GM18907 (cell line): ENCODE data around the gene GPX2.
A peak's percentile ranks its signal among the peaks of the same experiment; 100 is the strongest.

Experiments
- ATAC-seq: cut with Tn5 transposase; IDR thresholded peaks from one replicate; pipeline ENCODE4 v1.9.1; 2021; ENCODE audit warnings: mild to moderate bottlenecking, moderate library complexity; ENCODE audit not compliant: unreplicated experiment

GPX2 gene

GRCh38 chr14:64940336-64940910, 2.1 kb downstream of the GPX2 start:
- ATAC-seq: no peak

GRCh38 chr14:64939817-64940190, 2.7 kb downstream of the GPX2 start:
- no peak for ATAC-seq

DNA sequence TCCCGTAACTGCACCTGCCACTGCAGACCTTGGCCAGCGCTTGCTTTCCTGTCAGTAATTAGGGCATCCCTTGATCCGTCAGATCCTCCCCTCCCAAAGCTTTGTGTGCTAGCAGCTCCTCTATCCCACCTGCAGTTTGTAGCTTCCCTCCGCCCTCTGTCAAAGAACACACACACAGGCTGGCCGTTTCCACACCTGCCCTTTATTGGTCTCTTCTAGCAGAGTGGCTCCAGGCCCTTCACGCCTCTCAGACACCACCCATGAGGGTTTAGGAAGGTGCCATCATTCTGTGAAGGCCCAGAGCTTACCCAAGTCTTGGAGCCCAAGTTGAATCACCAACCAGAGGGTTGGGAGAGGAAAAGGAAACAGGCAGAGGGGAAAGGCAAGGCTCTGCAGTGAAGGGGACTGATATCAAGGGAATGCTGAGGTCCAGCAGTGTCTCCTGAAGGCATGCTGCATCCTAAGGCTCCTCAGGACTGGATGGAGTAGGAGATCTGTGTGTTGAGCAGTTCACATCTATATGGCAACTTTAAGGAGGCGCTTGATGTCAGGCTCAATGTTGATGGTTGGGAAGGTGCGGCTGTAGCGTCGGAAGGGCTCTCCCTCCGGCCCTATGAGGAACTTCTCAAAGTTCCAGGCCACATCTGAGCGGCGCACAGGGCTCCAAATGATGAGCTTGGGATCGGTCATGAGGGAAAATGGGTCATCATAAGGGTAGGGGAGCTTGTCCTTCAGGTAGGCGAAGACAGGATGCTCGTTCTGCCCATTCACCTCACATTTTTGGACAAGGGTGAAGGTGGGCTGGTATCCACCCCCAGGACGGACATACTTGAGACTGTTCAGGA, 3.4 kb downstream of the GPX2 start:
- ATAC-seq: no peak

DNA sequence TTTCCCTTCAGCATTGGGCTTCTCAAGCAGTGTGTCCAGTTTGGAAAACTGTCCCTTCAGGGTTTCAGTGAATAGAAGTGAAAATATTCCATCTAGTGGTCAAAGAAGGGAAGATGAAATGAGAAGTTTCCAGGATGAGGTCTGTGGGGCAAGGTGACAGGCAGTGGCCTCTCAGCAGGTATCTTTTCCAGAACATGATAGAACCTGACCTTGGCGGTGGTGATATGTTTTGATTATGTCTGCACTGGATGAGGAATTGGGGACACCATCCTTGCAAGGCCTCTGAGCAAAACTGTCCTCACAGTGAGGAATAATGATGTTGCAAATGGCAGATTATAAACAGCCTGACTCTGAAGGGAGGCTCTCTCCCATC, 4.7 kb downstream of the GPX2 start:
- no peak for ATAC-seq

- no peak for ATAC-seq
These were observed 5.2 kb downstream of the GPX2 start for GRCh38 chr14:64937171-64937820.

GRCh38 chr14:64935508-64935907, 7.0 kb downstream of the GPX2 start:
- ATAC-seq: no peak

- ATAC-seq: no peak
These were observed 8.1 kb downstream of the GPX2 start for GRCh38 chr14:64934338-64934929.

- ATAC-seq: no peak
These were observed 10.3 kb downstream of the GPX2 start for GRCh38 chr14:64932231-64932630.

DNA sequence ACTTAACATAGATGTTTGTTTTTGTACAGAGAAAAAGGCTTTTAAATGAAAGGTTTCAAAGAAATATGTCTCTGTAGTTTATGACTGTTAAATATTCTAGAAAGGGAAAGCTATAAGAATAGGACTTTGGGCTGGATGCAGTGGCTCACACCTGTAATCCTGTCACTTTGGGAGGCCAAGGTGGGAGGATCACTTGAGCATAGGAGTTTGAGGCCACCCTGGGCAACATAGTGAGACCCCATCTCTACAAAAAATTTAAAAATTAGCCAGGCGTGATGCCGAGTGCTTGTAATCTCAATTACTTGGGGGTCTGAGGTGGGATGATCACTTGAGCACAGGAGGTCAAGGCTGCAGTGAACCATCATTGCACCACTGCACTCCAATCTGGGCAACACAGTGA, 11.4 kb downstream of the GPX2 start:
- ATAC-seq: no peak

DNA sequence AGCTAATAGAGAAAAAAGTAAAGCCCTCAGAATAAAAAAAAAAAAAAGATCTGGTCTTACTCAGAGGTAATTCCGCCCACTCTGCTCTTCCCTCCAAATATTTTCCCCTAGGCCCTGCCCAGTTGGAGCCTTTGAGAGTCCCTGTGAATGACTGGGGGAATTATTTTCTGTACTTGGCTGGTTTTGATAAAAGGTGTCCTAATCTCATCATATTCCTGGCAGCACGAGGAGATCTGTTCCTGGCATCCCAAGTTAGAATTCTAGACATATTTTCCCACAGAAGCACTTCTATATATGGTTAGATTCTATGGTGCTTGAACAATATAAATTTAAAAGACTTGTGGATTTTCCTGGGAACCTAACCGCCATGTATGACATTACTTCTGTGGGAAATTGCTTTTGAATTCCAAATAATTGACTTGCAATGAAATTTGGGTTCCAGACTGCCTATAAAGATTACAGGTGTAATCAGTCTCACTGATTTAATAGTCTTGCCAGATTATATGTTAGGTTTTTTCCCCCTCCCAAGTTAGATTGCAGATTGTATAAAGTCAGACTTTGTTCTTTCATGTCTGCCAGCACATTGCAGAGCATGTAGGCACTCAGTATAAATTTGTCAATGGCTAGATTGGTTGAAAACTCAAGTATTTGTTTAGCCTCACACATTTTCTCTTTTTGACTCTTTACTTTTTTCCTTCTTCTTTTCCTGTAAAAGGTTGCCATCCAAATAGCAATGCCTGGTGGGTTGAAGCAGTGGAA, 12.3 kb downstream of the GPX2 start:
- ATAC-seq: no peak

DNA sequence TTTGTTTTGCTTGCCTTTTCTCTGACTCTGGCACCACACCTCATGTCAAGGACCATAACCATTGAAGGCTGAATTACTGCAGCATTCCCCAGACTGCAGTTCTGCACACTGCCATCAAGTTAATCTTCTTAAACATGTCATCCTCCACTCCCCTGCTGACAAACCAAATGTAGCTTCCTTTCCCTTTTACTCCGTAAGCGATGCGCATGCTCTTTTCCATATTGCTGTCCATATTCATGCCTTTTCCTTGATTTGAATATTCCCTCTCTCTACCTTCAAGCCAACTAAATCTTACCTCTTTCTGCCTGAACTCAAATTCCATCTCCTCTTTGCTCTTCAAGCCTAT, 13.6 kb downstream of the GPX2 start:
- no peak for ATAC-seq

- ATAC-seq: peak; percentile 70
These were observed 14.1 kb downstream of the GPX2 start for GRCh38 chr14:64928239-64929013.

DNA sequence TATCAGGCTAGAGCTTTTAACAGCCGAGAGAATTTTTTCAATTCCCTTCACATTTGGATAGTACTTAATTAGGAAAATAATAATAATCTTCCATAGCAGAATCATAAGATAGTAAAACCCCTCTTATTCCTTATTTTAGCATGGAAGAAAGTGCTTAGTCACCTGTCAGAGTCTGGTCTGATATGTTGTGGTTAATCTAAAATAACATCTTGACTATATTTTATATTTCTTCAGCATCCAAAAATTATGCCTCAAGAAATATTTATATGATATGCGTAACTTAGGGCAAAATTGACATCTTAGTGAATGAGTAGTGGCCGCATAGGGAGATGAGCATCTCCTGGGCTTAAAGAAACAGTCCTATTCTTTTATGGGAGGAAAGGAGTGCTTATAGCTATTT, 15.5 kb downstream of the GPX2 start:
- no peak for ATAC-seq

GRCh38 chr14:64926398-64926995, 16.0 kb downstream of the GPX2 start:
- no peak for ATAC-seq

- ATAC-seq: no peak
These were observed 19.5 kb downstream of the GPX2 start for GRCh38 chr14:64923015-64923414.

DNA sequence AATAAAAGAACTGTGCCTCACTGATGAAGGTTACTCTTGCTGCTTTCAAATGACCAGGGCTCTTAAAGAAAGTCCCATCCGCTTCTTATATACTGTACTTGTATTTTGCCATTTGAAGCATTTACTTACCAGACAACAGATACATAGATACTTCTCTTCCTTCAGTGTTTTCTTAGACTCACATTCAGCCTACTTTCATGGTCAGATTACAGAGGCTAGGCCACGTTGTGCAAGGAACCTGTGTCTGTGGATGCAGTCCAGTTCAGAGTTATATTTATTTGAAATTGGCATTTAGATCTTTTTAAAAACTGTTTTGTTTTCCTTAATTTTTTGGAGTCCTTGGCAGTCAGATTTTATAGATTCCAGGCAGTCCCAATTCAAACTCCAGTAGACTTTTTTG, 22.1 kb downstream of the GPX2 start:
- ATAC-seq: no peak

- no peak for ATAC-seq
These were observed 22.9 kb downstream of the GPX2 start for GRCh38 chr14:64919618-64920017.

- ATAC-seq: no peak
These were observed 23.3 kb downstream of the GPX2 start for GRCh38 chr14:64919215-64919614.

DNA sequence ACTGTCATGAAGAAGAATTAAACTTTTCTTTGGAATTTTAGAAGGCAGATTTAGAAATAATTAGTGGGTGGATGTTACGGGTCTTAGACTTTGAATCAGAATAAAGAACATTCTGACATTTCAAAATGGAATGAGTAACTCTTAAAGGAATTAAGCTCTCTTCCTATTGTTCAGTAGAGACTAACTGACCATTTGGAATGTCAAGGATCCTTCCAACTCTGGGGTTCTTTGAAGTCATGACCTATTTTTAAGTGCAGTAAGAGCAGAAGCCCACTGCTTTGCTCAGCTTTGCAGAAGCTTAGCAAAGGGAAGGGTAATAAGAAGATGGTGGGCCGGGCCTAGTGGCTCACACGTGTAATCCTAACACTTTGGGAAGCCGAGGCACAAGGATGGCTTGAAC, 24.3 kb downstream of the GPX2 start:
- no peak for ATAC-seq

GRCh38 chr14:64915797-64916196, 26.7 kb downstream of the GPX2 start:
- ATAC-seq: no peak
